Caco-2 (cell line): ENCODE results near the gene APOA1. TPM values are rescaled to one million over a fixed set of nuclear protein-coding genes. Genes with fewer than 3 reads are reported as not detected.

Experiments used
- BruUV-seq: library from RNA; stranded (reverse); fragments of 400-500 nt; replicated peaks from 2 replicates; lab custom pipeline; 2021; lab: Mats Ljungman, UMichigan
- CTCF ChIA-PET: fragments of 300-600 bp; sonication (Branson Sonifier 250); formaldehyde crosslinking; loops from one replicate; lab custom pipeline; 2022; ENCODE audit warnings: antibody characterized with exemption; lab: Charles Lee
- POLR2A ChIA-PET: fragments of 300-600 bp; sonication (Branson Sonifier 250); formaldehyde crosslinking; loops from one replicate; lab custom pipeline; 2022; ENCODE audit warnings: antibody characterized with exemption; lab: Charles Lee
- DNase-seq, 2 experiments: peaks; one replicate each; pipeline versions ENCODE4 v3.0.0 to v3.0.0-alpha.2; 2020 to 2022
- H3K27me3 ChIP-seq: replicated peaks from 2 replicates; pipeline ENCODE4 v1.6.0; 2011; ENCODE audit warnings: low read length; ENCODE audit not compliant: control insufficient read depth, insufficient read depth
- H3K36me3 ChIP-seq: 2 replicates; pipeline ENCODE4 v1.5.1; 2011; ENCODE audit warnings: low read length; ENCODE audit not compliant: control insufficient read depth, insufficient read depth
- H3K4me1 ChIP-seq: fragments of 250-450 bp; sonication (Bioruptor Pico); 2 replicates; pipeline ENCODE4 v1.5.1; 2020; ENCODE audit warnings: mild to moderate bottlenecking
- H3K4me3 ChIP-seq: 2 replicates; pipeline ENCODE4 v1.5.1; 2011; ENCODE audit warnings: low read depth, mild to moderate bottlenecking, control low read depth, low read length
- H3K9me3 ChIP-seq: fragments of 250-450 bp; sonication (Bioruptor Pico); 2 replicates; pipeline ENCODE4 v1.5.1; 2020; ENCODE audit warnings: mild to moderate bottlenecking, moderate library complexity
- H3K27ac Mint-ChIP-seq: one replicate; pipeline ENCODE4 v1.8.0; 2022; ENCODE audit warnings: mixed read lengths; ENCODE audit not compliant: unreplicated experiment
- H3K27me3 Mint-ChIP-seq: one replicate; pipeline ENCODE4 v1.8.0; 2022; ENCODE audit warnings: mixed read lengths; ENCODE audit not compliant: insufficient read depth, unreplicated experiment
- H3K36me3 Mint-ChIP-seq: one replicate; pipeline ENCODE4 v1.8.0; 2022; ENCODE audit warnings: mild to moderate bottlenecking, mixed read lengths; ENCODE audit not compliant: insufficient read depth, unreplicated experiment
- H3K4me1 Mint-ChIP-seq: one replicate; pipeline ENCODE4 v1.8.0; 2022; ENCODE audit warnings: low read depth, mixed read lengths; ENCODE audit not compliant: unreplicated experiment
- H3K4me3 Mint-ChIP-seq: one replicate; pipeline ENCODE4 v1.8.0; 2022; ENCODE audit warnings: mild to moderate bottlenecking, moderate library complexity, mixed read lengths; ENCODE audit not compliant: unreplicated experiment
- H3K9me3 Mint-ChIP-seq: one replicate; pipeline ENCODE4 v1.8.0; 2022; ENCODE audit warnings: mixed read lengths; ENCODE audit not compliant: unreplicated experiment
- intact Hi-C: fragments of 100-400 bp; cut with micrococcal nuclease; formaldehyde crosslinking; loops from one replicate; pipeline ENCODE4 v1.10.0; 2022; ENCODE audit not compliant: unreplicated experiment
- total RNA-seq: library from RNA; stranded (reverse); gene quantifications from 2 replicates; pipeline ENCODE4 v1.2.3, GENCODE V29; 2022
- TF ChIP-seq, protein P1 (sequence below), 2 experiments: fragments of 200-600 bp in 1 of 2; IDR thresholded peaks; 1 replicate in 1 of 2; 2 replicates in 1 of 2; pipeline versions ENCODE4 v1.5.1 to v1.8.0; 2011 to 2022; ENCODE audit warnings: antibody characterized with exemption in 1 of 2, control low read depth in 1 of 2, inconsistent platforms in 1 of 2, low read depth in 1 of 2, low read length in 1 of 2, mild to moderate bottlenecking in 1 of 2, moderate library complexity in 1 of 2; ENCODE audit not compliant: insufficient read depth in 1 of 2, severe bottlenecking in 1 of 2, unreplicated experiment in 1 of 2

APOA1 gene
- total RNA-seq, 1 experiment from 2014 or later: 913 TPM

DNA sequence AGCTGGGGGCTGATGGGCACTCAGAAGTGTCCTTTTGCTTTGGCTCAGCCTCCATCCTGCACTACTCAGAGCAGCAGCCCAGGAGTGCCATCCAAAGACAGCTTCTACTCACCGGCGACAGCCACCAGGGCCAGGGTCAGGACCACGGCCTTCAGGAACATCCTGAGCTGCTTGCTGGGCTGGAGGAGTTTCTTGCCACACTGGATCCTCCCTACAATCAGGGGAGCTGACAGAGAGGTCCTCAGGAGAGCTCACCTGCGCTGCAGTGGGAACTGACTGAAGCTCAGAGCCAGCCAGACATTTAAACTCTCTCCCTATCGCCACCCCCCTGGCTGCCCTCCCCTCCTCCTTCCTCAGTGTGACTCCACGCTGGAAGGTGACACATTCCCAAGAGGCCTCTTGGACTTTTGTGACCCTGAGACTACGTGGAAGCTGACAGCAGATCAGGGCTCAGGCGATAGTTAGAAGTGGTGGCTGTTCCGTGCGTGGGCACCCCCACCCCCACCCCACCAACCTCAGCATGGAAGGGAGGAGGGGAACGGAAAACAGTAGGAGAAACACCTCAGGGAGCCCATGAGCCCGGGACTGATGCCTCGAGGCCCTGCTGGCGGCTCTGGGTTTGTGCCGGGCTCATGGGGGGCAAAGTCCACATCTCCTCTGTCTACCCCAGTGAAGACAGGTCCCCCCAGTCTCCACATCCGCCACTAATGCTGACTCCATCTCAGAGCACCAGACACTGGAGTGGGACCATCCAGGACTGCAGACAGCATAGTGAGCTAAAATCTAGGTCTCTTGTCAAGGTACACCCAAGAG lies 14.2 kb downstream of the APOA1 start, which contains the start of gene APOA4:
TSS of gene APOA4 (minus strand) at position 274 of the 813 bp plus-strand sequence. CDS start at position 161, 113 bp downstream.
- Mint-ChIP-seq H3K27me3 (no peaks in the 10 kb centered on the region), H3K9me3 (no peaks in the 10 kb centered on the region), H3K27ac (peak within 1 kb of the TSS; percentile 71), H3K4me1 (peaks cover 43% of the 10 kb centered on the region), H3K4me3 (no peak within 1 kb of the TSS), H3K36me3 (no peaks in the 10 kb centered on the region)
- no peaks in the 10 kb centered on the region for H3K27me3 ChIP-seq
- H3K9me3 ChIP-seq: no peaks in the 10 kb centered on the region
- TF ChIP-seq, protein P1, sequence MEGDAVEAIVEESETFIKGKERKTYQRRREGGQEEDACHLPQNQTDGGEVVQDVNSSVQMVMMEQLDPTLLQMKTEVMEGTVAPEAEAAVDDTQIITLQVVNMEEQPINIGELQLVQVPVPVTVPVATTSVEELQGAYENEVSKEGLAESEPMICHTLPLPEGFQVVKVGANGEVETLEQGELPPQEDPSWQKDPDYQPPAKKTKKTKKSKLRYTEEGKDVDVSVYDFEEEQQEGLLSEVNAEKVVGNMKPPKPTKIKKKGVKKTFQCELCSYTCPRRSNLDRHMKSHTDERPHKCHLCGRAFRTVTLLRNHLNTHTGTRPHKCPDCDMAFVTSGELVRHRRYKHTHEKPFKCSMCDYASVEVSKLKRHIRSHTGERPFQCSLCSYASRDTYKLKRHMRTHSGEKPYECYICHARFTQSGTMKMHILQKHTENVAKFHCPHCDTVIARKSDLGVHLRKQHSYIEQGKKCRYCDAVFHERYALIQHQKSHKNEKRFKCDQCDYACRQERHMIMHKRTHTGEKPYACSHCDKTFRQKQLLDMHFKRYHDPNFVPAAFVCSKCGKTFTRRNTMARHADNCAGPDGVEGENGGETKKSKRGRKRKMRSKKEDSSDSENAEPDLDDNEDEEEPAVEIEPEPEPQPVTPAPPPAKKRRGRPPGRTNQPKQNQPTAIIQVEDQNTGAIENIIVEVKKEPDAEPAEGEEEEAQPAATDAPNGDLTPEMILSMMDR (IDR thresholded peaks at IDR 0.05; ENCODE audit: insufficient read depth in 1 of 2, low read depth in 1 of 2, low read length in 1 of 2, severe bottlenecking in 1 of 2, unreplicated experiment in 1 of 2): no peak
- no peak within 1 kb of the TSS for H3K4me3 ChIP-seq
- ChIA-PET POLR2A (interaction anchor here (0.6 to 1.1 kb wide), 2 partner anchors 15 to 283 kb away, joined by 3 to 6 read pairs; no protein-coding TSS in a partner anchor), CTCF (interaction anchor here (0.6 to 1.7 kb wide), 3 partner anchors 12 to 32 kb away, joined by 5 to 8 read pairs (median 6); partner anchors contain the start of gene APOA5)
- no peaks in the 10 kb centered on the region for H3K36me3 ChIP-seq
- peaks cover 52% of the 10 kb centered on the region for H3K4me1 ChIP-seq
- intact Hi-C loops: no loop called here
- BruUV-seq: no TSS peak
- no peak for DNase-seq

DNA sequence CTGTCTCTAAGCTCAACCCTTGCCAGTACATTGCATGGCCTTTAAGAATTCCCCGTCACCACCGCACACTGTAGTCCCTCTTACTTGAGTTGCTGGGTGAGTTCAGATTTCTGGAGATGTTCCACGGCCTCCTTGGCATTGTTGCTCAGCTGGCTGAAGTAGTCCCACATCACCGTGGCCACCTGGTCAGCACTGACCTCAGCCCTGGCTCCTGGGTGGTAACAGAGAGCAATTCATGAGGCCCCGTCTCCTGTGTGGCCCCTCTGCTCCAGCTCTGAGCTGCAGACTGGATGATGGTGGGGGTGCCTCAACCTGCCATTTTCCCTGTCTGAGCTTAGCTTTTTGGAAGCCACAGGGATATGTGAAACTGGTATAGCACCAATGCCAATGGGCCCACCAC lies 14.8 kb downstream of the APOA1 start:
- ChIA-PET POLR2A (interaction anchor here (1.1 kb wide), 1 partner anchor 14 kb away, joined by 3 read pairs; no protein-coding TSS in a partner anchor), CTCF (interaction anchor here (0.6 to 1.7 kb wide), 3 partner anchors 13 to 31 kb away, joined by 5 to 8 read pairs (median 6); partner anchors contain the start of gene APOA5)
- Histone ChIP-seq H3K4me3 (no peak overlapping the region), H3K9me3 (no peaks in the 10 kb centered on the region), H3K36me3 (no peaks in the 10 kb centered on the region), H3K27me3 (no peaks in the 10 kb centered on the region), H3K4me1 (peaks cover 46% of the 10 kb centered on the region)
- no peaks in the 10 kb centered on the region for H3K9me3 Mint-ChIP-seq
- BruUV-seq: no TSS peak
- intact Hi-C loops: no loop called here
- H3K27ac Mint-ChIP-seq: peak overlapping the region; percentile 71
- no peaks in the 10 kb centered on the region for H3K36me3 Mint-ChIP-seq
- no peak for DNase-seq
- no peaks in the 10 kb centered on the region for H3K27me3 Mint-ChIP-seq
- TF ChIP-seq, protein P1 (IDR thresholded peaks at IDR 0.05; ENCODE audit: insufficient read depth in 1 of 2, low read depth in 1 of 2, low read length in 1 of 2, severe bottlenecking in 1 of 2, unreplicated experiment in 1 of 2): no peak
- H3K4me3 Mint-ChIP-seq: no peak overlapping the region
- H3K4me1 Mint-ChIP-seq: peaks cover 37% of the 10 kb centered on the region

DNA sequence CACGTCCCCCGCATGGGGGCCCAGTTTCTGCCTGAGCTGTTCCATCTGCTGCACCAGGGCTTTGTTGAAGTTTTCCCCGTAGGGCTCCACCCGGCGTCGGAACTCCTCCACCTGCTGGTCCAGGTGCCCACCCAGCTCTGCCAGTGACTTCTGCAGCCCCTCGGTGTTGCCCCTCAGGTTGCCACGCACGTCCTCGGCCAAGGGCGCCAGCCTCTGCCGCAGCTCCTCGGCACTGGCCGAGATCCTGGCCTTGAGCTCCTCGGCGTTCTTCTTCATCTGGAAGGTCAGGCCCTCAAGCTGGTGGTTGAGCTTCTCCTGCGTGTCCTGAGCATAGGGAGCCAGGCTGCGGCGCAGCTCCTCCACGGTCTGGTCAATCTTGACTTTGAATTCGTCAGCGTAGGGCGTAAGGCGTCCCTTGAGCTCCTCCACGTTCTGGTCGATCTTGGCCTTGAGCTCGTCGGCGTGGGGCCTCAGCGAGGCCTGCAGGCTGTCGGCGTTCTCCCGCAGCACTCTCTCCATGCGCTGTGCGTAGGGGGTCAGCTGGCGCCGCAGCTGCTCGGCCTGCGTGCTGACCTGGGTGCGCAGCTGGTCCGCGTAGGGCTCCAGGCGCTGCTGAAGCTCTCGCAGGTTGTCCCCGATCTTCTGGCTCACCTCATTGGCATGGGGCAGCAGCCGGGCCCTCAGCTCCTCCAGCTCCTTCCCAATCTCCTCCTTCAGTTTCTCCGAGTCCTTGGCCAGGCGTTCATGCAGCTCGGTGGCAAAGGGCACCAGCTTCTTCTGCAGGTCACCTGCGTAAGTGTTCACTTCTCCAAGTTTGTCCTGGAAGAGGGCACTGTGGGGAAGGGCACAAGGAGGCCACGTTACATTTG lies 16.1 kb downstream of the APOA1 start:
- ChIA-PET CTCF (interaction anchor here (0.5 to 0.8 kb wide), 2 partner anchors 11 to 15 kb away, joined by 4 read pairs; no protein-coding TSS in a partner anchor), POLR2A (interaction anchor here (0.8 to 1.3 kb wide), 2 partner anchors 8 to 357 kb away, joined by 3 read pairs; partner anchors contain the start of genes APOC3 and SIDT2)
- Mint-ChIP-seq H3K36me3 (no peaks in the 10 kb centered on the region), H3K9me3 (no peaks in the 10 kb centered on the region), H3K4me1 (peaks cover 25% of the 10 kb centered on the region), H3K27me3 (no peaks in the 10 kb centered on the region), H3K4me3 (no peak overlapping the region), H3K27ac (no peak overlapping the region)
- Histone ChIP-seq H3K9me3 (no peaks in the 10 kb centered on the region), H3K36me3 (no peaks in the 10 kb centered on the region), H3K4me3 (no peak overlapping the region), H3K4me1 (peaks cover 36% of the 10 kb centered on the region), H3K27me3 (no peaks in the 10 kb centered on the region)
- intact Hi-C loops: no loop called here
- DNase-seq: no peak
- no TSS peak for BruUV-seq
- TF ChIP-seq, protein P1 (IDR thresholded peaks at IDR 0.05; ENCODE audit: insufficient read depth in 1 of 2, low read depth in 1 of 2, low read length in 1 of 2, severe bottlenecking in 1 of 2, unreplicated experiment in 1 of 2): no peak
